ENCODE data around the gene CTNND1. TPM values are rescaled to one million over a fixed set of nuclear protein-coding genes. Genes with fewer than 3 reads are reported as not detected.

Gene CTNND1, protein sequence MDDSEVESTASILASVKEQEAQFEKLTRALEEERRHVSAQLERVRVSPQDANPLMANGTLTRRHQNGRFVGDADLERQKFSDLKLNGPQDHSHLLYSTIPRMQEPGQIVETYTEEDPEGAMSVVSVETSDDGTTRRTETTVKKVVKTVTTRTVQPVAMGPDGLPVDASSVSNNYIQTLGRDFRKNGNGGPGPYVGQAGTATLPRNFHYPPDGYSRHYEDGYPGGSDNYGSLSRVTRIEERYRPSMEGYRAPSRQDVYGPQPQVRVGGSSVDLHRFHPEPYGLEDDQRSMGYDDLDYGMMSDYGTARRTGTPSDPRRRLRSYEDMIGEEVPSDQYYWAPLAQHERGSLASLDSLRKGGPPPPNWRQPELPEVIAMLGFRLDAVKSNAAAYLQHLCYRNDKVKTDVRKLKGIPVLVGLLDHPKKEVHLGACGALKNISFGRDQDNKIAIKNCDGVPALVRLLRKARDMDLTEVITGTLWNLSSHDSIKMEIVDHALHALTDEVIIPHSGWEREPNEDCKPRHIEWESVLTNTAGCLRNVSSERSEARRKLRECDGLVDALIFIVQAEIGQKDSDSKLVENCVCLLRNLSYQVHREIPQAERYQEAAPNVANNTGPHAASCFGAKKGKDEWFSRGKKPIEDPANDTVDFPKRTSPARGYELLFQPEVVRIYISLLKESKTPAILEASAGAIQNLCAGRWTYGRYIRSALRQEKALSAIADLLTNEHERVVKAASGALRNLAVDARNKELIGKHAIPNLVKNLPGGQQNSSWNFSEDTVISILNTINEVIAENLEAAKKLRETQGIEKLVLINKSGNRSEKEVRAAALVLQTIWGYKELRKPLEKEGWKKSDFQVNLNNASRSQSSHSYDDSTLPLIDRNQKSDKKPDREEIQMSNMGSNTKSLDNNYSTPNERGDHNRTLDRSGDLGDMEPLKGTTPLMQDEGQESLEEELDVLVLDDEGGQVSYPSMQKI
- total RNA-seq = 272 TPM
- 52.7 TPM for polyA plus RNA-seq (ENCODE audit: insufficient read depth, low read depth, low replicate concordance)
- long read RNA-seq, donor 1, full-length matches to known transcripts = 1 of 17 reads
- long read RNA-seq, donor 1, partial matches to known transcripts = 16 of 17 reads
- long read RNA-seq, donor 1, other reads (novel, unspliced or antisense) = 0 of 17 reads
- long read RNA-seq, donor 2, full-length matches to known transcripts = 18 of 18 reads
- long read RNA-seq, donor 2, partial matches to known transcripts = 0 of 18 reads
- long read RNA-seq, donor 2, other reads (novel, unspliced or antisense) = 0 of 18 reads
- long read RNA-seq, donor 3, full-length matches to known transcripts = 18 of 23 reads
- long read RNA-seq, donor 3, partial matches to known transcripts = 5 of 23 reads
- long read RNA-seq, donor 3, other reads (novel, unspliced or antisense) = 0 of 23 reads
- long read RNA-seq, donor 4, full-length matches to known transcripts = 5 of 22 reads
- long read RNA-seq, donor 4, partial matches to known transcripts = 17 of 22 reads
- long read RNA-seq, donor 4, other reads (novel, unspliced or antisense) = 0 of 22 reads
- long read RNA-seq, donor 5, full-length matches to known transcripts = 2 of 2 reads
- long read RNA-seq, donor 5, partial matches to known transcripts = 0 of 2 reads
- long read RNA-seq, donor 5, other reads (novel, unspliced or antisense) = 0 of 2 reads
- long read RNA-seq, donor 6, full-length matches to known transcripts = 2 of 2 reads
- long read RNA-seq, donor 6, partial matches to known transcripts = 0 of 2 reads
- long read RNA-seq, donor 6, other reads (novel, unspliced or antisense) = 0 of 2 reads
- long read RNA-seq, donor 7, full-length matches to known transcripts = 16 of 62 reads
- long read RNA-seq, donor 7, partial matches to known transcripts = 13 of 62 reads
- long read RNA-seq, donor 7, other reads (novel, unspliced or antisense) = 33 of 62 reads
- long read RNA-seq, donor 8, full-length matches to known transcripts = 3 of 19 reads
- long read RNA-seq, donor 8, partial matches to known transcripts = 16 of 19 reads
- long read RNA-seq, donor 8, other reads (novel, unspliced or antisense) = 0 of 19 reads
- long read RNA-seq, donor 9, full-length matches to known transcripts = 5 of 5 reads
- long read RNA-seq, donor 9, partial matches to known transcripts = 0 of 5 reads
- long read RNA-seq, donor 9, other reads (novel, unspliced or antisense) = 0 of 5 reads
- long read RNA-seq, donor 10, full-length matches to known transcripts = 6 of 6 reads
- long read RNA-seq, donor 10, partial matches to known transcripts = 0 of 6 reads
- long read RNA-seq, donor 10, other reads (novel, unspliced or antisense) = 0 of 6 reads

DNA sequence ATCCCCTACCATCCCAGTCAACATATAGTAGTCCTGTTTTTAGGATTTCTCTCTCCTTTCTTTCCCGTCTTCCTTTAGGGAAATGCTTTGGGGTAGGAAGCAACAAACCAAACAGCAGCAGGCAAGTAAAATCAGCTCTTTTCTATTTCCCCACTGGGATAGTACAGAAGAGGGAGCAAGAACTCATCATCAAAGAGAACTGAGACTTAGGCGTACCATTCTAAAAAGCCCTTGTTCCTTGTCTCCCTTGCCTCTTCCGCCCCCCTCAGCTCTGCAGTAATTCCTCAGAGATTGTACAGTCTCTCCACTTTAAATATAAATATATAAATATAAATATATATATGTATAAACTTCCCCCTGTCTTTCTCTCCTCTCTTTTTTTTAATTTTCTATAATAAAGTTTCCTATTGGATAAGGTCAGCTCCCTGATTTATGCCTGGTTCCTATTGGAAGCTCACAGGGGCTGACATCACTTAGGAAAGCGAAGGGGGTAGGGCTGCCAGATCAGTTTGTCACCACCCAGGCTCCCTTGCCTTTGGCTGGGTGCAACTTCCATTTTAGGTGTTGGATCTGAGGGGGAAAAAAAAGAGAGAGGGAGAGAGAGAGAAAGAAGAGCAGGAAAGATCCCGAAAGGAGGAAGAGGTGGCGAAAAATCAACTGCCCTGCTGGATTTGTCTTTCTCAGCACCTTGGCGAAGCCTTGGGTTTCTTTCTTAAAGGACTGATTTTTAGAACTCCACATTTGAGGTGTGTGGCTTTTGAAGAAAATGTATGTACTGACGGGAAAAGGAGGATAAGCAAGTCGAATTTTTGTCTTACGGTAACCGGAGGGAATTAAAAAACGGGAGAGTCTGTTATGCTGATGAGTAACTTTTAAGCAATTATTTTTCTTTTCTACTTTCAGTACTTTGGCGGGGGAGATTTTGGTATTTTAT, at the start of gene CTNND1:
TSS of gene CTNND1 (plus strand) at position 502 of the 934 bp plus-strand sequence. CDS start 29,677 bp downstream, outside the sequence.
- no peaks in the 10 kb centered on the region for H3K27me3 ChIP-seq (ENCODE audit: control insufficient read depth, insufficient read depth, low read length)
- H3K27ac ChIP-seq (ENCODE audit: low read depth in 2 of 2, low read length in 2 of 2) = peak within 1 kb of the TSS; percentile 92 to 96
- H3K4me3 ChIP-seq (ENCODE audit: low read length in 3 of 3) = peak within 1 kb of the TSS; percentile 88 to 99 (median 99)
- no peaks in the 10 kb centered on the region for H3K36me3 ChIP-seq (ENCODE audit: control insufficient read depth in 2 of 3, insufficient read depth in 3 of 3, low read length in 3 of 3)
- FAIRE-seq (peak; percentile 98), DNase-seq (peak; percentile 92 to 99 (median 95))
- intact Hi-C loops (cut with DNase I) = no loop called here
- peaks cover 4 to 16% (median 11%) of the 10 kb centered on the region in 3 donors for H3K4me1 ChIP-seq (ENCODE audit: control insufficient read depth in 2 of 3, insufficient read depth in 2 of 3, low read depth in 1 of 3, low read length in 3 of 3)
- TF ChIP-seq, protein P1, sequence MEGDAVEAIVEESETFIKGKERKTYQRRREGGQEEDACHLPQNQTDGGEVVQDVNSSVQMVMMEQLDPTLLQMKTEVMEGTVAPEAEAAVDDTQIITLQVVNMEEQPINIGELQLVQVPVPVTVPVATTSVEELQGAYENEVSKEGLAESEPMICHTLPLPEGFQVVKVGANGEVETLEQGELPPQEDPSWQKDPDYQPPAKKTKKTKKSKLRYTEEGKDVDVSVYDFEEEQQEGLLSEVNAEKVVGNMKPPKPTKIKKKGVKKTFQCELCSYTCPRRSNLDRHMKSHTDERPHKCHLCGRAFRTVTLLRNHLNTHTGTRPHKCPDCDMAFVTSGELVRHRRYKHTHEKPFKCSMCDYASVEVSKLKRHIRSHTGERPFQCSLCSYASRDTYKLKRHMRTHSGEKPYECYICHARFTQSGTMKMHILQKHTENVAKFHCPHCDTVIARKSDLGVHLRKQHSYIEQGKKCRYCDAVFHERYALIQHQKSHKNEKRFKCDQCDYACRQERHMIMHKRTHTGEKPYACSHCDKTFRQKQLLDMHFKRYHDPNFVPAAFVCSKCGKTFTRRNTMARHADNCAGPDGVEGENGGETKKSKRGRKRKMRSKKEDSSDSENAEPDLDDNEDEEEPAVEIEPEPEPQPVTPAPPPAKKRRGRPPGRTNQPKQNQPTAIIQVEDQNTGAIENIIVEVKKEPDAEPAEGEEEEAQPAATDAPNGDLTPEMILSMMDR (IDR thresholded peaks at IDR 0.05; ENCODE audit: borderline replicate concordance, extremely low read depth, insufficient read depth) = no peak
- peak within 1 kb of the TSS; percentile 86 to 100 (median 99) for H3K9ac ChIP-seq (ENCODE audit: low read length in 3 of 3)
- H3K9me3 ChIP-seq (ENCODE audit: control insufficient read depth in 2 of 3, insufficient read depth in 1 of 3, low read length in 3 of 3) = no peaks in the 10 kb centered on the region

DNA sequence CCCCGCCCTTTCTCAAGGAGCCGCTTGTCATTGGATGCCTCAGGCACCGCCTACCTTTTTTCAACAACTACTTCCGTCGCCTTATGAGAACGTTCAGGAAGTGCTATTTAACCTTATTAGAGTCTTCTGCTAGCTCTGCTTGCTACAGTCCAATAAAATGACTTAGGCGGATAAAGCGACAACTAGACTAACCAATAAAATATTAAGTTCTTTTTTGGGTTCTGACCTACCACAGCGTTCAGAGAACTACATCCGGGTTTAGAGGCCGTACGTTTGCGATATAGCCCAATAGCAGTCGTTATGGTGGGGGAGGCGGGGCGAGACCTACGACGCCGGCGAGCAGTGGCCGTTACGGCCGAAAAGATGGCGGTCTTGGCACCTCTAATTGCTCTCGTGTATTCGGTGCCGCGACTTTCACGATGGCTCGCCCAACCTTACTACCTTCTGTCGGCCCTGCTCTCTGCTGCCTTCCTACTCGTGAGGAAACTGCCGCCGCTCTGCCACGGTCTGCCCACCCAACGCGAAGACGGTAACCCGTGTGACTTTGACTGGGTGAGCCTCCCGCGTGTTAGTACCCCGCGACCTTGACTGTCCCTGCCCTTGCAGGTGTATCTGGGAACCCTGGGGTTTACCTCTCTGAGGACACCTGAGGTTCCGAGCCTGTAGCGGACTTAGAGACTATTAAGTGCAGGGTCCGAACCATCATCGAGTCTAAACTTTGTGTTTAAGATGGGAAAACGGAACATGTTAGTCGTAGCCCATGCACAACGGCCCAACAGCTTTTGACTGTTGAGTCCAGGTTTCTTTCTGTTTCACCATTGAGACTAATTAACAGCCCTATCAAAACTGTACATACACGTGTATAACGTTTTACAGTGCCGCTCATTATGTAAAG, 49.1 kb upstream of the CTNND1 start, which contains the start of gene TMX2:
TSS of gene TMX2 (plus strand) at position 338 of the 895 bp plus-strand sequence. CDS start at position 364, 26 bp downstream.
- FAIRE-seq = peak; percentile 99
- DNase-seq = peak; percentile 95 to 99 (median 97)
- intact Hi-C loops (cut with DNase I) = no loop called here
- Histone ChIP-seq H3K36me3 (ENCODE audit: control insufficient read depth in 2 of 3, insufficient read depth in 3 of 3, low read length in 3 of 3) (no peaks in the 10 kb centered on the region), H3K27ac (ENCODE audit: low read depth in 2 of 2, low read length in 2 of 2) (peak within 1 kb of the TSS; percentile 56 to 90), H3K27me3 (ENCODE audit: control insufficient read depth, insufficient read depth, low read length) (no peaks in the 10 kb centered on the region), H3K4me3 (ENCODE audit: low read length in 3 of 3) (peak within 1 kb of the TSS; percentile 83 to 100 (median 99)), H3K9ac (ENCODE audit: low read length in 3 of 3) (peak within 1 kb of the TSS; percentile 62 to 100 (median 95)), H3K9me3 (ENCODE audit: control insufficient read depth in 2 of 3, insufficient read depth in 1 of 3, low read length in 3 of 3) (no peaks in the 10 kb centered on the region), H3K4me1 (ENCODE audit: control insufficient read depth in 2 of 3, insufficient read depth in 2 of 3, low read depth in 1 of 3, low read length in 3 of 3) (peaks cover 0 to 17% (median 4%) of the 10 kb centered on the region in 3 donors)
- TF ChIP-seq, protein P1 (IDR thresholded peaks at IDR 0.05; ENCODE audit: borderline replicate concordance, extremely low read depth, insufficient read depth) = no peak
